SW480 (cell line): ENCODE measurements around the gene POR.

ENCODE experiments used
- DNase-seq: peaks from one replicate; pipeline ENCODE4 v3.0.0-alpha.2; 2016; ENCODE audit warnings: low spot score

Gene POR

GRCh38 chr7:75916685-75917634 lies 2.0 kb downstream of the POR start:
- DNase-seq, result no peak

- peak; percentile 99 for DNase-seq
Measured at GRCh38 chr7:75920431-75921161, 5.6 kb downstream of the POR start.

GRCh38 chr7:75921479-75921878 lies 6.5 kb downstream of the POR start:
- no peak for DNase-seq

GRCh38 chr7:75922966-75923603 lies 8.1 kb downstream of the POR start:
- no peak for DNase-seq

GRCh38 chr7:75924256-75924655 lies 9.3 kb downstream of the POR start:
- no peak for DNase-seq

- no peak for DNase-seq
Measured at GRCh38 chr7:75924889-75925288, 9.9 kb downstream of the POR start.

- DNase-seq, result no peak
Measured at GRCh38 chr7:75925717-75926435, 10.9 kb downstream of the POR start.

- DNase-seq, result no peak
Measured at GRCh38 chr7:75928568-75928914, 13.6 kb downstream of the POR start.

- no peak for DNase-seq
Measured at GRCh38 chr7:75931680-75932079, 16.7 kb downstream of the POR start.

GRCh38 chr7:75937958-75938786 lies 23.2 kb downstream of the POR start:
- DNase-seq, result peak; percentile 89

- no peak for DNase-seq
Measured at GRCh38 chr7:75938921-75939320, 24.0 kb downstream of the POR start.

GRCh38 chr7:75943864-75944263 lies 28.9 kb downstream of the POR start:
- DNase-seq, result no peak

- DNase-seq, result no peak
Measured at GRCh38 chr7:75944507-75944906, 29.6 kb downstream of the POR start.

- no peak for DNase-seq
Measured at GRCh38 chr7:75945297-75946168, 30.6 kb downstream of the POR start.

- no peak for DNase-seq
Measured at GRCh38 chr7:75946207-75946855, 31.4 kb downstream of the POR start.

GRCh38 chr7:75948179-75948578 lies 33.2 kb downstream of the POR start:
- no peak for DNase-seq

GRCh38 chr7:75950111-75950681 lies 35.2 kb downstream of the POR start:
- no peak for DNase-seq

GRCh38 chr7:75951506-75951905 lies 36.6 kb downstream of the POR start:
- DNase-seq, result peak; percentile 41

GRCh38 chr7:75953431-75953830 lies 38.5 kb downstream of the POR start:
- DNase-seq, result no peak
